Measurements from ENCODE around the gene STRBP.

DNA sequence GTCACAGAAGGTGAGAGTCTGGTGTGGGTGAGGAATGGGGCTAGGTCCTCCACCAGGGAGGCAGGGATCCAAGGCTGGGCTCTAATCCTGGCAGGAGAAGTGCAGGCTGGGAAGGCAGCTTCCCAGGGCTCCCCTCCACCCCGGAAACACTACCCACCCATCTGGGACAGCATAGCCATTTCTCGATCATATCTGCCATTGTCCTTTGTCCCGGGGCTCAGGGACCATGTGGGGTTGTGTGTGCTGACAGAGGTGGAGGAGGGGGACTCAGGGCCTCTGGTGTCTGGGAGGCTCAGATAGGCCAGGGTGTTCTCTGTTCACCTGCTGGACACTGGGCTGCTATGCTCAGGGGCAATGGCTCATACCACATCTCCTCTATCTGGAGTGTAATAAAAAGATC lies 32.2 kb upstream of the STRBP start:
- TF ChIP-seq JUND (IDR thresholded peaks at IDR 0.05; ENCODE audit: low read length): no peak
- no peak for TF ChIP-seq POLR2A (IDR thresholded peaks at IDR 0.05; ENCODE audit: control extremely low read depth in 1 of 2, low read depth in 2 of 2, low read length in 2 of 2)
- TF ChIP-seq, protein P1, sequence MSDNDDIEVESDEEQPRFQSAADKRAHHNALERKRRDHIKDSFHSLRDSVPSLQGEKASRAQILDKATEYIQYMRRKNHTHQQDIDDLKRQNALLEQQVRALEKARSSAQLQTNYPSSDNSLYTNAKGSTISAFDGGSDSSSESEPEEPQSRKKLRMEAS (IDR thresholded peaks at IDR 0.05): no peak
- TF ChIP-seq KDM1A (IDR thresholded peaks at IDR 0.05; ENCODE audit: borderline replicate concordance, low read length): no peak
- no peak for TF ChIP-seq CHD2 (IDR thresholded peaks at IDR 0.05; ENCODE audit: low read length)
- TF ChIP-seq SRF (IDR thresholded peaks at IDR 0.05; ENCODE audit: low read depth, low read length): no peak
- no peak for TF ChIP-seq JUN (IDR thresholded peaks at IDR 0.05; ENCODE audit: low read depth, low read length)
- no peak for TF ChIP-seq EZH2 (IDR thresholded peaks at IDR 0.05; ENCODE audit: low read depth, low read length, severe bottlenecking)
- TF ChIP-seq CTCF (IDR thresholded peaks at IDR 0.05; ENCODE audit: control extremely low read depth in 1 of 3, insufficient read depth in 1 of 3, low read depth in 1 of 3, low read length in 3 of 3): no peak
- no peak for TF ChIP-seq YY1 (IDR thresholded peaks at IDR 0.05; ENCODE audit: low read depth, low read length)
- TF ChIP-seq KDM4A (IDR thresholded peaks at IDR 0.05; ENCODE audit: low read depth, low read length, severe bottlenecking): no peak
- no peak for TF ChIP-seq ATF3 (IDR thresholded peaks at IDR 0.05; ENCODE audit: insufficient read depth, low read depth, low read length)
- TF ChIP-seq RFX5 (IDR thresholded peaks at IDR 0.05; ENCODE audit: borderline replicate concordance, low read depth, low read length): no peak
- no peak for TF ChIP-seq ZNF274 (IDR thresholded peaks at IDR 0.05; ENCODE audit: borderline replicate concordance, extremely low read depth, low read length)

Measured in H1 (cell line).